GM12878 (cell line): Measurements from ENCODE around the gene EXOSC10. TPM values are rescaled to one million over a fixed set of nuclear protein-coding genes. Genes with fewer than 3 reads are reported as not detected.

Experiments used
- ATAC-seq: fragments of 200-7000 bp; cut with Tn5 transposase; 3 replicates; pipeline ENCODE4 v1.9.1; 2020; ENCODE audit warnings: mild to moderate bottlenecking, moderate library complexity
- BruUV-seq: library from RNA; stranded (reverse); fragments of 400-500 nt; replicated peaks from 2 replicates; lab custom pipeline; 2021; lab: Mats Ljungman, UMichigan
- CTCF ChIA-PET: fragments of 300-600 bp; sonication (Branson Sonifier 250); formaldehyde crosslinking; extraction: SDS; loops from one replicate; lab custom pipeline; 2021; ENCODE audit warnings: inconsistent platforms; lab: Yijun Ruan, JAX
- POLR2A ChIA-PET: fragments of 350-600 bp; formaldehyde crosslinking; extraction: SDS; loops from one replicate; lab custom pipeline; 2021; ENCODE audit warnings: inconsistent platforms; lab: Charles Lee
- RAD21 ChIA-PET: fragments of 300-600 bp; sonication (Branson Sonifier 250); formaldehyde crosslinking; loops from one replicate; lab custom pipeline; 2023; ENCODE audit warnings: antibody characterized with exemption; ENCODE audit not compliant: unreplicated experiment; lab: Charles Lee
- SMC1A ChIA-PET: fragments of 300-600 bp; sonication (Branson Sonifier 250); formaldehyde crosslinking; loops from one replicate; lab custom pipeline; 2023; ENCODE audit not compliant: unreplicated experiment, uncharacterized antibody; lab: Charles Lee
- DNase-seq: peaks from one replicate; pipeline ENCODE4 v3.0.0-alpha.2; 2011; ENCODE audit warnings: low read depth, low spot score
- FAIRE-seq: peaks from 3 replicates; lab custom pipeline; 2011; peaks lifted over from hg19 to GRCh38; lab: Jason Lieb, UNC
- H2AFZ ChIP-seq: 2 replicates; pipeline ENCODE4 v1.6.0; 2011; ENCODE audit warnings: low read depth, low read length, control low read depth; ENCODE audit not compliant: control insufficient read depth
- H3K27ac ChIP-seq: 2 replicates; pipeline ENCODE4 v1.5.1; 2011; ENCODE audit warnings: control low read depth; ENCODE audit not compliant: control insufficient read depth, insufficient read depth
- H3K27me3 ChIP-seq, 2 experiments: replicated peaks in 1 of 2; 2 replicates each; pipeline versions ENCODE4 v1.6.0 to v1.6.1; 2011; ENCODE audit warnings: low read length in 1 of 2; ENCODE audit not compliant: control insufficient read depth in 2 of 2, insufficient read depth in 2 of 2
- H3K36me3 ChIP-seq, 2 experiments: 2 replicates each; pipeline ENCODE4 v1.5.1; 2011; ENCODE audit warnings: low read length in 1 of 2; ENCODE audit not compliant: control insufficient read depth in 2 of 2, insufficient read depth in 2 of 2
- H3K4me1 ChIP-seq: 2 replicates; pipeline ENCODE4 v1.6.1; 2011; ENCODE audit warnings: mild to moderate bottlenecking, low read length, moderate library complexity, mixed read lengths; ENCODE audit not compliant: control insufficient read depth, insufficient read depth
- H3K4me2 ChIP-seq: 2 replicates; pipeline ENCODE4 v1.6.0; 2011; ENCODE audit warnings: control low read depth; ENCODE audit not compliant: control insufficient read depth, insufficient read depth
- H3K4me3 ChIP-seq: fragments of 200-600 bp; sonication (generic); 2 replicates; pipeline ENCODE4 v1.5.1; 2016
- H3K79me2 ChIP-seq: 2 replicates; pipeline ENCODE4 v1.6.0; 2011; ENCODE audit warnings: low read length; ENCODE audit not compliant: control insufficient read depth, insufficient read depth
- H3K9ac ChIP-seq: 2 replicates; pipeline ENCODE4 v1.8.0; 2011; ENCODE audit warnings: low read length, control low read depth, mixed read lengths; ENCODE audit not compliant: control insufficient read depth, insufficient read depth
- H3K9me3 ChIP-seq: replicated peaks from 3 replicates; pipeline ENCODE4 v1.5.1; 2011; ENCODE audit warnings: mild to moderate bottlenecking, low read length; ENCODE audit not compliant: control insufficient read depth, insufficient read depth
- H4K20me1 ChIP-seq: 2 replicates; pipeline ENCODE4 v1.6.0; 2011; ENCODE audit not compliant: control insufficient read depth, insufficient read depth
- DPF2 ChIP-seq: fragments of 450-650 bp; IDR thresholded peaks from 2 replicates; pipeline ENCODE4 v1.6.1; 2017; ENCODE audit warnings: mild to moderate bottlenecking
- KDM1A ChIP-seq: fragments of 200-600 bp; sonication (generic); IDR thresholded peaks from 2 replicates; pipeline ENCODE4 v1.6.1; 2016; ENCODE audit warnings: borderline replicate concordance
- NBN ChIP-seq: fragments of 450-650 bp; IDR thresholded peaks from 2 replicates; pipeline ENCODE4 v1.6.1; 2016
- POLR2A ChIP-seq: IDR thresholded peaks from 2 replicates; pipeline ENCODE4 v1.6.1; 2011; ENCODE audit warnings: low read depth, mild to moderate bottlenecking, low read length
- TARDBP ChIP-seq: IDR thresholded peaks from 2 replicates; pipeline ENCODE4 v1.6.1; 2016; ENCODE audit warnings: borderline replicate concordance
- ZZZ3 ChIP-seq: IDR thresholded peaks from 2 replicates; pipeline ENCODE4 v1.6.1; 2011; ENCODE audit warnings: low read depth; ENCODE audit not compliant: control insufficient read depth, insufficient read length
- WGBS: methylation state at CpG from one replicate; pipeline ENCODE4 v1.1.6; 2016; ENCODE audit warnings: low lambda C conversion rate; ENCODE audit not compliant: insufficient replicate concordance, insufficient coverage; ENCODE audit errors: missing lambda C conversion rate; 5-methylcytosine and 5-hydroxymethylcytosine counted together
- in situ Hi-C: fragments of 300-500 bp; cut with MboI; formaldehyde crosslinking; loops from 9 replicates; pipeline ENCODE4 v1.14.3; 2018; ENCODE audit warnings: mixed read lengths
- intact Hi-C: fragments of 100-400 bp; cut with micrococcal nuclease; formaldehyde crosslinking; loops from one replicate; pipeline ENCODE4 v1.14.2; 2022; ENCODE audit not compliant: unreplicated experiment
- polyA plus RNA-seq, 11 experiments: library from polyadenylated mRNA; depleted of rRNA in 4 of 11; unstranded in 6 of 11; stranded (reverse) in 5 of 11; fragments of >200 nt; fragmentation: Nextera tagmentation in 4 of 11; fragmentation: Illumina TruSeq in 1 of 11; extraction: Ambion mirVana in 4 of 11; extraction: Trizol in 1 of 11; gene quantifications; 1 replicate in 1 of 11; 2 replicates in 10 of 11; pipeline versions ENCODE4 v1.2.1 to v1.2.3, GENCODE V29; 2011 to 2016; ENCODE audit warnings: inconsistent platforms in 2 of 11, missing spikeins in 2 of 11, low read depth in 1 of 11
- total RNA-seq, 4 experiments: library from RNA; depleted of rRNA in 3 of 4; stranded (reverse); fragments of >200 nt in 3 of 4; fragmentation: Illumina TruSeq in 1 of 4; extraction: Trizol in 1 of 4; gene quantifications; 2 replicates each; pipeline versions ENCODE4 v1.2.1 to v1.2.3, GENCODE V29; 2013 to 2021
- TF ChIP-seq, protein P1 (sequence below): fragments of 450-650 bp; IDR thresholded peaks from 2 replicates; pipeline ENCODE4 v1.6.1; 2016; ENCODE audit warnings: mild to moderate bottlenecking, moderate library complexity, borderline replicate concordance
- TF ChIP-seq, protein P2 (sequence below): fragments of 450-650 bp; conservative IDR thresholded peaks from 2 replicates; pipeline ENCODE4 v1.6.1; 2017; ENCODE audit warnings: mild to moderate bottlenecking, moderate library complexity

The EXOSC10 gene
- total and polyA plus RNA-seq, 10 of the 15 experiments (the other 5 are each of a cell fraction or from before 2014, with no cell fraction given) = 16.2 to 86.5 (median 66.4) TPM

DNA sequence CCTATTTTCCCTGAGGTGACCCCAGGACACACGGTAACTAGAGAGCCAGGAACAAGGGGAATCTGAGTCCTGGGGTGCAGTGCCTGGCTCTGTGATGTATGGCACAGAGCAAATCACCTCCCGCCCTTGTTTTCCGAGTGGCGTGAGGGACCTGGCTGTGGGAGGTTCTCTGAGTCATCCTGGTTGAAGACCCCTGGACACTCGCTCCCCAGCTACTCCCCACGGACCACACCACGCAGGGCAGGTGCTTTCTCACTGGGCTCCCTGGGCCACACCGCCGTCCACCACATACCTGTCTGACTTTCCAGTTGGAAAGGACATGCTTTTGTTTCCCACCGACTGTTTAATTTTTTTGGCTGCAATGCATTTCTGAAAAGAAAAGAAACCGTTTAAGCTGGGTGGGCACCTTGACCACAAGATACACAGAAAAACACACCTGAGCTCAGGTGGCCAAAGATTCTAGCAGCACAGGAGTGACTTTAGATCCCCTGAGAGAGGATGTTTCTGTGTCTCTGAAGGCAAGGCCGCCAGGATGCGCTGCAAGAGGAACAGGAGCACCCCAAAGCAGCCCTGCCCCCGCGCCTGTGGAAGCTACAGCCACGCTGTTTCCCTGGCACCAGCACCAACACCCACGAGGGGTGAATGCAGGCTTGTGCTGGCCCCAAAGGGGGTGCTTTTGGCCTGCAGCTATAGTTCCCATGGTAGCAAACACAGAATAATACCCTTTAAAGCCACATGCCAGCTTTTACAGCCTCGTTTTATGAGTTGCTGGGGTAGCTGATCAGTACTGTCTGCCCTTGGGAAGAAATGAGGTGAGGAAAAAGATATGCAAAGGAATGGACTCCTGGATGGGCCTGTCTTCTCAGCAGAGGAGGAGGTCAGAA, 31.7 kb downstream of the EXOSC10 start:
- intact Hi-C loops = no loop called here
- CTCF ChIA-PET = interaction anchor here (6.3 kb wide), 1 partner anchor 30 kb away, joined by 57 read pairs; no protein-coding TSS in a partner anchor

More for the DNA sequence above, 31.7 kb downstream of the EXOSC10 start:
- H3K36me3 ChIP-seq = peaks cover 34 to 38% of the 10 kb centered on the region in 2 experiments
- FAIRE-seq = no peak
- TF ChIP-seq, protein P1, sequence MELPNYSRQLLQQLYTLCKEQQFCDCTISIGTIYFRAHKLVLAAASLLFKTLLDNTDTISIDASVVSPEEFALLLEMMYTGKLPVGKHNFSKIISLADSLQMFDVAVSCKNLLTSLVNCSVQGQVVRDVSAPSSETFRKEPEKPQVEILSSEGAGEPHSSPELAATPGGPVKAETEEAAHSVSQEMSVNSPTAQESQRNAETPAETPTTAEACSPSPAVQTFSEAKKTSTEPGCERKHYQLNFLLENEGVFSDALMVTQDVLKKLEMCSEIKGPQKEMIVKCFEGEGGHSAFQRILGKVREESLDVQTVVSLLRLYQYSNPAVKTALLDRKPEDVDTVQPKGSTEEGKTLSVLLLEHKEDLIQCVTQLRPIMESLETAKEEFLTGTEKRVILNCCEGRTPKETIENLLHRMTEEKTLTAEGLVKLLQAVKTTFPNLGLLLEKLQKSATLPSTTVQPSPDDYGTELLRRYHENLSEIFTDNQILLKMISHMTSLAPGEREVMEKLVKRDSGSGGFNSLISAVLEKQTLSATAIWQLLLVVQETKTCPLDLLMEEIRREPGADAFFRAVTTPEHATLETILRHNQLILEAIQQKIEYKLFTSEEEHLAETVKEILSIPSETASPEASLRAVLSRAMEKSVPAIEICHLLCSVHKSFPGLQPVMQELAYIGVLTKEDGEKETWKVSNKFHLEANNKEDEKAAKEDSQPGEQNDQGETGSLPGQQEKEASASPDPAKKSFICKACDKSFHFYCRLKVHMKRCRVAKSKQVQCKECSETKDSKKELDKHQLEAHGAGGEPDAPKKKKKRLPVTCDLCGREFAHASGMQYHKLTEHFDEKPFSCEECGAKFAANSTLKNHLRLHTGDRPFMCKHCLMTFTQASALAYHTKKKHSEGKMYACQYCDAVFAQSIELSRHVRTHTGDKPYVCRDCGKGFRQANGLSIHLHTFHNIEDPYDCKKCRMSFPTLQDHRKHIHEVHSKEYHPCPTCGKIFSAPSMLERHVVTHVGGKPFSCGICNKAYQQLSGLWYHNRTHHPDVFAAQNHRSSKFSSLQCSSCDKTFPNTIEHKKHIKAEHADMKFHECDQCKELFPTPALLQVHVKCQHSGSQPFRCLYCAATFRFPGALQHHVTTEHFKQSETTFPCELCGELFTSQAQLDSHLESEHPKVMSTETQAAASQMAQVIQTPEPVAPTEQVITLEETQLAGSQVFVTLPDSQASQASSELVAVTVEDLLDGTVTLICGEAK = no peak
- TF ChIP-seq ZZZ3 (no peak), POLR2A (no peak), TARDBP (no peak), DPF2 (no peak), NBN (no peak), KDM1A (no peak)
- TF ChIP-seq, protein P2, sequence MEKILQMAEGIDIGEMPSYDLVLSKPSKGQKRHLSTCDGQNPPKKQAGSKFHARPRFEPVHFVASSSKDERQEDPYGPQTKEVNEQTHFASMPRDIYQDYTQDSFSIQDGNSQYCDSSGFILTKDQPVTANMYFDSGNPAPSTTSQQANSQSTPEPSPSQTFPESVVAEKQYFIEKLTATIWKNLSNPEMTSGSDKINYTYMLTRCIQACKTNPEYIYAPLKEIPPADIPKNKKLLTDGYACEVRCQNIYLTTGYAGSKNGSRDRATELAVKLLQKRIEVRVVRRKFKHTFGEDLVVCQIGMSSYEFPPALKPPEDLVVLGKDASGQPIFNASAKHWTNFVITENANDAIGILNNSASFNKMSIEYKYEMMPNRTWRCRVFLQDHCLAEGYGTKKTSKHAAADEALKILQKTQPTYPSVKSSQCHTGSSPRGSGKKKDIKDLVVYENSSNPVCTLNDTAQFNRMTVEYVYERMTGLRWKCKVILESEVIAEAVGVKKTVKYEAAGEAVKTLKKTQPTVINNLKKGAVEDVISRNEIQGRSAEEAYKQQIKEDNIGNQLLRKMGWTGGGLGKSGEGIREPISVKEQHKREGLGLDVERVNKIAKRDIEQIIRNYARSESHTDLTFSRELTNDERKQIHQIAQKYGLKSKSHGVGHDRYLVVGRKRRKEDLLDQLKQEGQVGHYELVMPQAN = no peak
- H3K4me1 ChIP-seq = peaks cover 20% of the 10 kb centered on the region
- H2AFZ ChIP-seq = no peak overlapping the region
- no peaks in the 10 kb centered on the region for H3K79me2 ChIP-seq
- no TSS peak for BruUV-seq
- 91% methylated on average over 18 of the region's 18 CpGs for WGBS
- no peak overlapping the region for H3K4me2 ChIP-seq
- H4K20me1 ChIP-seq = no peaks in the 10 kb centered on the region
- DNase-seq = no peak
- H3K9me3 ChIP-seq = no peaks in the 10 kb centered on the region; the same call in 2 of the 3 replicates
- H3K4me3 ChIP-seq = no peak overlapping the region
- H3K27me3 ChIP-seq = no peaks in the 10 kb centered on the region
- H3K9ac ChIP-seq = no peak overlapping the region
- in situ Hi-C loops = no loop called here
- ChIA-PET SMC1A (no interaction called here), POLR2A (no interaction called here), RAD21 (no interaction called here)
- no peak overlapping the region for H3K27ac ChIP-seq
- ATAC-seq = no peak
